Neural crest cell (in vitro differentiated cells): ENCODE measurements around the gene HDAC5. TPM values are rescaled to one million over a fixed set of nuclear protein-coding genes. Genes with fewer than 3 reads are reported as not detected.

Experiments
- DNase-seq: peaks from one replicate; pipeline ENCODE4 v3.0.0; 2021; ENCODE audit warnings: low read depth, mixed read lengths, low spot score
- H3K27ac Mint-ChIP-seq: one replicate; pipeline ENCODE4 v1.8.0; 2021; ENCODE audit warnings: mild to moderate bottlenecking, mixed read lengths; ENCODE audit not compliant: unreplicated experiment
- H3K27me3 Mint-ChIP-seq: 2 replicates; pipeline ENCODE4 v1.8.0; 2021; ENCODE audit warnings: low read depth, mild to moderate bottlenecking, mixed read lengths
- H3K36me3 Mint-ChIP-seq: 2 replicates; pipeline ENCODE4 v1.8.0; 2021; ENCODE audit warnings: low read depth, mild to moderate bottlenecking, mixed read lengths
- H3K4me1 Mint-ChIP-seq: 2 replicates; pipeline ENCODE4 v1.8.0; 2021; ENCODE audit warnings: mixed read lengths
- H3K4me3 Mint-ChIP-seq: one replicate; pipeline ENCODE4 v1.8.0; 2021; ENCODE audit warnings: mild to moderate bottlenecking, mixed read lengths
- H3K9me3 Mint-ChIP-seq: 2 replicates; pipeline ENCODE4 v1.8.0; 2021; ENCODE audit warnings: mixed read lengths
- total RNA-seq: library from RNA; stranded (reverse); gene quantifications from 2 replicates; pipeline ENCODE4 v1.2.1, GENCODE V29; 2021
- TF ChIP-seq, protein P1 (sequence below): fragments of 200-600 bp; sonication (generic); conservative IDR thresholded peaks from 2 replicates; pipeline ENCODE4 v1.5.0; 2021; ENCODE audit warnings: antibody characterized with exemption, mild to moderate bottlenecking

Gene HDAC5
- total RNA-seq, 1 donor from 2014 or later: 27.1 TPM

DNA sequence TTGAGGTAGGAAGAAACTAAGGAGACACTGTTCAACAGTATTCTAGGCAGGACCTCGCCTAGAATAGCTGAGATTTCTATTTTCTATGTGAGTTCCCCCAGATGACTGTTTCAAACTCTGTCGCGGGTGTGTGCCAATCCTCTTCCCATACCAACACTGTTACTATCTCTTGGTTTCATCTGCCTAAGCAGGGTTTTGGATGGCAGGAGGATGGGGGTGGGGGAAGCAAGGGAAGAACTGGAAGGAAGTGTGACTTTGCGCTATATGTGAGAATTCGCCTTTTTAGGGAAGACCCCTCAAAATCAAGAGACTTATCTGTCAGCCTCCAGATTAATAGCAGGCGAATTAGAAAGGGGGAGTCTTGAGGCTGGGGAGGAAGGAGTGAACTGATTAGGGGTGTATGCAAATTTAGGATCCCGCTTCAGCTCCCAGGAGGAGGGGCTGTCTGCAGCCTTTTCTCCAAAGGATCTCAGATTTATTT is 53.4 kb downstream of the HDAC5 start:
- H3K27ac Mint-ChIP-seq: peak overlapping the region; percentile 99
- H3K27me3 Mint-ChIP-seq: no peaks in the 10 kb centered on the region
- peaks cover 44% of the 10 kb centered on the region for H3K4me1 Mint-ChIP-seq
- no peaks in the 10 kb centered on the region for H3K36me3 Mint-ChIP-seq
- peak overlapping the region; percentile 94 for H3K4me3 Mint-ChIP-seq
- H3K9me3 Mint-ChIP-seq: no peaks in the 10 kb centered on the region
- DNase-seq: no peak
- TF ChIP-seq, protein P1, sequence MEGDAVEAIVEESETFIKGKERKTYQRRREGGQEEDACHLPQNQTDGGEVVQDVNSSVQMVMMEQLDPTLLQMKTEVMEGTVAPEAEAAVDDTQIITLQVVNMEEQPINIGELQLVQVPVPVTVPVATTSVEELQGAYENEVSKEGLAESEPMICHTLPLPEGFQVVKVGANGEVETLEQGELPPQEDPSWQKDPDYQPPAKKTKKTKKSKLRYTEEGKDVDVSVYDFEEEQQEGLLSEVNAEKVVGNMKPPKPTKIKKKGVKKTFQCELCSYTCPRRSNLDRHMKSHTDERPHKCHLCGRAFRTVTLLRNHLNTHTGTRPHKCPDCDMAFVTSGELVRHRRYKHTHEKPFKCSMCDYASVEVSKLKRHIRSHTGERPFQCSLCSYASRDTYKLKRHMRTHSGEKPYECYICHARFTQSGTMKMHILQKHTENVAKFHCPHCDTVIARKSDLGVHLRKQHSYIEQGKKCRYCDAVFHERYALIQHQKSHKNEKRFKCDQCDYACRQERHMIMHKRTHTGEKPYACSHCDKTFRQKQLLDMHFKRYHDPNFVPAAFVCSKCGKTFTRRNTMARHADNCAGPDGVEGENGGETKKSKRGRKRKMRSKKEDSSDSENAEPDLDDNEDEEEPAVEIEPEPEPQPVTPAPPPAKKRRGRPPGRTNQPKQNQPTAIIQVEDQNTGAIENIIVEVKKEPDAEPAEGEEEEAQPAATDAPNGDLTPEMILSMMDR: peak; percentile 16

DNA sequence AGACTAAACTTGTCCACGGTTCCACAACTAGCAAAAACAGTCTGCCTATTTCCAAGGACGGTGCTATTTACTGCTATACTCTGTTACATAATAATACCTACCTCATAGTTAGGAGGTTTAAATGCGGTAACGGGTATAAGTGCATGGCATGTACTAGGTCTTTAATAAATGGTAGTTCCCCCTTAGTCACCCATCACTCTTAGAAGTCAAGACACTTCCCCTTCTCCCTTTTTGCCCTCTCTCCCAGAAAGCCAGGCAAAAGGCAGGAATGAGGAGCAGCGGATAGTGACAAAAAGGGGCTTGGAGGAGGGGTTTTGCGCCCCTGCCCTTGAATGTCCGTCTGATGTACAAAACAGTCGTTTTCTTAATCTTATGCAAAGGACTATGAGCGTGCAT is 55.9 kb downstream of the HDAC5 start:
- Mint-ChIP-seq H3K27me3 (no peaks in the 10 kb centered on the region), H3K4me1 (peaks cover 52% of the 10 kb centered on the region), H3K9me3 (no peaks in the 10 kb centered on the region), H3K27ac (no peak overlapping the region), H3K36me3 (peaks cover 3% of the 10 kb centered on the region), H3K4me3 (peak overlapping the region; percentile 95)
- DNase-seq: no peak
- TF ChIP-seq, protein P1: no peak

DNA sequence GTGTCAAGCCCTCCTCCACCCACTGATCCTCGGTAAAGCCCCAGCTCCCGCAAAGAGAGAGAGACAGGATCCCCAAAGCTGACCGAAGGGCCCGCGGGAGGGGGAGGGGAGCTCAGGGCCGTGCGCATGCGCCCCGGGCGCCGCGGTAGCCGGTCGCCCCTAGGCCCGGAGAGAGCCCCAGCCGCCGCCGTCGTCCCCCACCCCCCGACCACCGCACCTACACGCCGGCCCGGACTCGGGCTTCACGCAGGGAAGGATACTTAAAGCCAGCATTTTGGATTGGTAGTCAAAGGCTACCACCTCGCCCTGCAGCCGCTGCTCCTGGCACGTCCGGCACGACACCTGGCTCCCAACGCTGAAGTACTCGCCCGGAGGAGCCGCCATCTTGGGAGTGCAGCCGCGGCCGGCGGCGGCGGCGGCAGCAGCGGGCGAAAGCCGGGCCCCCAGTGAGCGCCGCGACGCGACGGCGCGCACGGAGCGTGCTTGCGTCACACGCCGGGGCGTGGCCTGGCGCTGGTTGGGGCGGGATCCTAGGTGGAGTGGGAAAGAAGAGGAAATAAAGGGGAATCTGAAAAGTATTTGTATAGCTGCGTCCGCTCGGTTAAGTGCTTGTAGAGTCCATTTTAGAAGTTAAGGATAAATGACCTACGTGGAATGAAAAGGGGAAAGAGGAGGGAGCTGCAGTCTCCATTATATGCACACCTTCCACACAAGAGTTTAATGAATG is 57.1 kb downstream of the HDAC5 start, which contains the start of gene LSM12:
Gene LSM12 (minus strand): TSS at position 468 of the 727 bp plus-strand sequence. CDS start 84 bp downstream, at position 384.
- Mint-ChIP-seq H3K27me3 (no peaks in the 10 kb centered on the region), H3K36me3 (peaks cover 7% of the 10 kb centered on the region), H3K9me3 (no peaks in the 10 kb centered on the region), H3K27ac (peak within 1 kb of the TSS; percentile 97), H3K4me3 (peak within 1 kb of the TSS; percentile 95), H3K4me1 (peaks cover 43% of the 10 kb centered on the region)
- TF ChIP-seq, protein P1: no peak
- DNase-seq: peak; percentile 91

DNA sequence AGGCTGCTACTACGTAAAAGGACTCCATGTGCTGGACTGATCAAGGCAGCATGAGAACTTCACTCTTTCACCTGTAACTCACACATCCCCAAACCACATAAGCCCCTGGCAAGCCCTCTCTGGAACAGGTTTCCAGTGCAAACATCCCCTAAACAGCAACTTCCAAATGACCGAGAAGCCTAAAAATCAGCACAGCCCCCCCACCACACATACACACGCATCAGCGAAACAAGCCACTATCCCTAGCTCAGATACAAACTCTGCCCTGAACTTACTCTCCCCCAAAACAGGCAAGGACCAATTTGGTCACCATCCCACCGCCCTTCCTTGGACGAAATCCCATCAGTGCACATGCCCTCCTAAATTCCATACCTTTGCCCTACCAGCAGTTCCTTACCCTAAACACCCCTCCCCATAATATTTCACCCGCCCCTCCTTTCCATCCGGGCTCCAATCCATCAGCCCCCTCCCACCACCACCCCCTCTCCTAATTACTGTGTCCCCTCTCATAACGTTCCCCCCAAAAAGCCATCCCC is 57.7 kb downstream of the HDAC5 start:
- peak overlapping the region; percentile 97 for H3K27ac Mint-ChIP-seq
- H3K4me1 Mint-ChIP-seq: peaks cover 37% of the 10 kb centered on the region
- peak overlapping the region; percentile 95 for H3K4me3 Mint-ChIP-seq
- TF ChIP-seq, protein P1: no peak
- no peak for DNase-seq
- no peaks in the 10 kb centered on the region for H3K27me3 Mint-ChIP-seq
- no peaks in the 10 kb centered on the region for H3K9me3 Mint-ChIP-seq
- H3K36me3 Mint-ChIP-seq: peaks cover 8% of the 10 kb centered on the region

DNA sequence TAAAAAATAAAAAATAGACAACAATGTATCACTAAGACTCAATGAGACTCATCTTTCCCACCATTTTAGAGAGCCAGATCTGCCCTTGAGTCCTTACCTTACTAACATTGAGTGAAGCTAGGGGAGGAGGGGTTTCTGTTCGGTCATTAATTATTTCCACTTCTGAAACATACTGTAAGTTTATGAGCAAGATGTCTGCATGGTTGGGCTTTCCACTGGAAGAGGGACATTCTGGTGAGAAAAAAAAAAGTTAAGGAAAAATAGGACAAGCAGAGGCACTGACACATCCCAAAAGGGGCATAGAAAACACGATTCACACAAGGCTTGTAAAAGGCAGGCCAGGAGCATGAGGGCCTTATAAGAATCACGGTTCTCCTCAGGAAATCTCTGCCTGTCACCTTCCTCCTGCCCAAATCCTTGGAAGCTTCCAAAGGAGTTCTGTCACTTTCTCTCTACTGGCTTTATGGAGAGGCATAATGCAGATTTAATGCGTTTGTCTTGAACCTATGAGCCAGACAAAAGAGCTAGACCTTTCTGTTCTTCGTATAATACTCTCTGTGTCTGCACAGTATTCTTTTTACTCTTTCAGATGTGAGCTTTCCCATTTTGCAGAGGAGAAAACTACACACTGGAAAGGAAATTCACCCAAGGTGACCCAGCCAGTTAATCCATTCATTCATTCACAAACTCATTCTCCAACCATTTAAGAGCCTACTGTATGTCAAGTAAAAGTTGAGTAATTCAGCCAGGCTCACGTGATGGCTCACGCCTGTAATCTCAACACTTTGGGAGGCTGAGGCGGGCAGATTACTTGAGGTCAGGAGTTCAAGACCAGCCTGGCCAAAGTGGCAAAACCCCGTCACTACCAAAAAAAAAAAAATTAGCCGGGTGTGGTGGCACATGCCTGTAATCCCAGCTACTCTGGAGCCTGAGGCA is 59.5 kb downstream of the HDAC5 start:
- Mint-ChIP-seq H3K27ac (peak overlapping the region; percentile 27), H3K27me3 (no peaks in the 10 kb centered on the region), H3K4me1 (peaks cover 28% of the 10 kb centered on the region), H3K36me3 (peaks cover 19% of the 10 kb centered on the region), H3K4me3 (peak overlapping the region; percentile 76), H3K9me3 (no peaks in the 10 kb centered on the region)
- TF ChIP-seq, protein P1: no peak
- DNase-seq: no peak
